Fibroblast of the aortic adventitia (primary cell): Measurements from ENCODE around the gene PUS1. TPM values are rescaled to one million over a fixed set of nuclear protein-coding genes. Genes with fewer than 3 reads are reported as not detected.

ENCODE experiments used
- DNase-seq: peaks from one replicate; pipeline ENCODE4 v3.0.0-alpha.2; 2010; ENCODE audit warnings: low read depth
- H3K4me3 ChIP-seq: 2 replicates; pipeline ENCODE4 v1.5.1; 2011; ENCODE audit warnings: low read depth, mild to moderate bottlenecking, control low read depth, low read length, moderate library complexity
- total RNA-seq: library from RNA; depleted of rRNA; stranded (reverse); fragments of >200 nt; gene quantifications from 2 replicates; pipeline ENCODE4 v1.2.3, GENCODE V29; 2012; ENCODE audit warnings: low replicate concordance
- TF ChIP-seq, protein P1 (sequence below): IDR thresholded peaks from 2 replicates; pipeline ENCODE4 v1.5.1; 2011; ENCODE audit warnings: mild to moderate bottlenecking, low read length, control low read depth, inconsistent platforms; ENCODE audit not compliant: insufficient read depth

PUS1 gene
- total RNA-seq, 1 donor, result 9.3 TPM

DNA sequence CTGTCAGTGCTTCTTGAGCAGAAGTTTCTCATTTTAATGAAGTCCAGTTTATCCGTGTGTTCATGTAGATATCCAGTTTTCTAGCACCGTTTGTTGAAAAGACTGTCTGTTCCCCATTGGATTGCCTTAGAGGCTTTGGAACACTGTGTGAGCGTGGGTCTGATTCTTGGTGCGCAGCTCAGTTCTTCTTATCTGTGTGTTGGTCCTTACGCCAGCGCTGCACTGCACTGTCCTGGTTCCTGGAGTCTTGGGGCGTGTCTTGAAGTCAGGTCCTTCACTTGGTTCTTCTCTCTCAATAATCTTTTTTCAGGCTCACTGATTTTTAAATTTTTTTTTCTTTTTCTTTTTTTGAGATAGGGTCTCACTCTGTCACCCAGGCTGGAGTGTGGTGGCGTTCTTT lies 46.2 kb downstream of the PUS1 start:
- H3K4me3 ChIP-seq, result no peak overlapping the region
- TF ChIP-seq, protein P1, sequence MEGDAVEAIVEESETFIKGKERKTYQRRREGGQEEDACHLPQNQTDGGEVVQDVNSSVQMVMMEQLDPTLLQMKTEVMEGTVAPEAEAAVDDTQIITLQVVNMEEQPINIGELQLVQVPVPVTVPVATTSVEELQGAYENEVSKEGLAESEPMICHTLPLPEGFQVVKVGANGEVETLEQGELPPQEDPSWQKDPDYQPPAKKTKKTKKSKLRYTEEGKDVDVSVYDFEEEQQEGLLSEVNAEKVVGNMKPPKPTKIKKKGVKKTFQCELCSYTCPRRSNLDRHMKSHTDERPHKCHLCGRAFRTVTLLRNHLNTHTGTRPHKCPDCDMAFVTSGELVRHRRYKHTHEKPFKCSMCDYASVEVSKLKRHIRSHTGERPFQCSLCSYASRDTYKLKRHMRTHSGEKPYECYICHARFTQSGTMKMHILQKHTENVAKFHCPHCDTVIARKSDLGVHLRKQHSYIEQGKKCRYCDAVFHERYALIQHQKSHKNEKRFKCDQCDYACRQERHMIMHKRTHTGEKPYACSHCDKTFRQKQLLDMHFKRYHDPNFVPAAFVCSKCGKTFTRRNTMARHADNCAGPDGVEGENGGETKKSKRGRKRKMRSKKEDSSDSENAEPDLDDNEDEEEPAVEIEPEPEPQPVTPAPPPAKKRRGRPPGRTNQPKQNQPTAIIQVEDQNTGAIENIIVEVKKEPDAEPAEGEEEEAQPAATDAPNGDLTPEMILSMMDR, result no peak
- no peak for DNase-seq

DNA sequence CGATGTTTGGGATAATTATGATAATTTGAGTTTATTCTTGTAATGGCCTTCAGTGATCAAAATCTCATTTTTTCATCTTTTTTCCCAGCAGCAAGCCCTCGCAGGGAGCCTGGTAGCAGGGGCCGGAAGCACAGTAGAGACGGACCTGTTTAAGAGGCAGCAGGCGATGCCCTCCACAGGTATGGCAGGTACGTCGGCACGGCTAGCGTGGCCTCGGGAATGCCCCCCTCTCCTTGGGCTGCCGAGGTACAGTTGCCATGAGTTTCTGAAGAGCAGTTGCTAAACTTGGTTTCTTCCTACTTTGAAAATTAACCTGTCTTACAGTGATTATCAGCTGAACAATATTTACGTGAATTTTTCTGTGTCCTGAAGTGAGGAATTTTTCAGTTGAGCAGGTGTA lies 50.5 kb downstream of the PUS1 start:
- TF ChIP-seq, protein P1, result no peak
- DNase-seq, result no peak
- H3K4me3 ChIP-seq, result no peak overlapping the region

DNA sequence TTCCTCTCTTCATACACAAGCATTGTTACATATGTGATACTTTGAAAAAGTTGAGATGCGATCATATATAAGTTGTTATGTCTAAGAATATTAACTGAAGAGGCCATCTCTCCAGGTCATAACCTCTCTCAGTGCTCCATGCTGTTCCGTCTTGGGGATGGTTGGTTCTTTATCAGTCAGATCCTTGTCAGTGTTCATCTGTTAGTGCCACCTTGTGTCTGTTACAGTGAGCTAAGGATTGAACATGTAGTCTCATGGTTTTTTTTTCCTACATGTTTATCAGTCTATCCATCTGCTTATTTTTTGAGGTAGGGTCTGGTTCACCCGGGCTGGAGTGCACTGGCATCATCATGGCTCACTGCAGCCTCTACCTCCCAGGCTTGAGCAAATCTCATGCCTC lies 51.2 kb downstream of the PUS1 start:
- TF ChIP-seq, protein P1, result peak; percentile 4
- peak; percentile 14 for DNase-seq
- no peak overlapping the region for H3K4me3 ChIP-seq

DNA sequence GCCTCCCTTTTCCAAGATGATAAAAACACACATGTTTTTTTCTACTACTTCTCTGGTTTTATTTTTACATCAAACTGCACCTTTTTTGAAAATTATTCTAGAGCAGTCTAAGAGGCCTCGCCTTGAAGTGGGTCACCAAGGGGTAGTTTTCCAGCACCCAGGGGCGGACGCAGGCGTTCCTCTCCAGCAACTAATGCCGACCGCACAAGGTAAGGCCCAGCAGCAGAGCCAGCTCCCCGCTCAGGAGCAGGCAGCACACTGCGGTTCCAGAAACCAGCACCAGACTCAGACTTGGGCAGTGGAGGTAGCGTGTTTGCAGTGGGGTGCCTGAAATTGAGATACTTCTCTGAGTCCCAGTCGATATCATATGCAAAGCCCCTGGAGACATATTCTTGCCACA lies 52.3 kb downstream of the PUS1 start:
- H3K4me3 ChIP-seq, result no peak overlapping the region
- DNase-seq, result no peak
- TF ChIP-seq, protein P1, result no peak

DNA sequence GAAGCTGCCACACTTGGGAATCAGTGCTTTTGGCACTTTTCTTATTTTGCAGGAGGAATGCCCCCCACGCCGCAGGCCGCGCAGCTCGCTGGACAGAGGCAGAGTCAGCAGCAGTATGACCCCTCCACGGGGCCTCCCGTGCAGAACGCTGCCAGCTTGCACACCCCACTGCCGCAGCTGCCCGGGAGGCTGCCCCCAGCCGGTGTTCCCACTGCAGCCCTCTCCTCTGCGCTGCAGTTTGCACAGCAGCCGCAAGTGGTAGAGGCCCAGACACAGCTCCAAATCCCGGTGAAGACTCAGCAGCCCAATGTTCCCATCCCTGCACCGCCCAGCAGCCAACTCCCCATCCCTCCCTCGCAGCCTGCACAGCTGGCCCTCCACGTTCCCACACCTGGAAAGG lies 53.0 kb downstream of the PUS1 start:
- no peak overlapping the region for H3K4me3 ChIP-seq
- no peak for DNase-seq
- TF ChIP-seq, protein P1, result no peak

DNA sequence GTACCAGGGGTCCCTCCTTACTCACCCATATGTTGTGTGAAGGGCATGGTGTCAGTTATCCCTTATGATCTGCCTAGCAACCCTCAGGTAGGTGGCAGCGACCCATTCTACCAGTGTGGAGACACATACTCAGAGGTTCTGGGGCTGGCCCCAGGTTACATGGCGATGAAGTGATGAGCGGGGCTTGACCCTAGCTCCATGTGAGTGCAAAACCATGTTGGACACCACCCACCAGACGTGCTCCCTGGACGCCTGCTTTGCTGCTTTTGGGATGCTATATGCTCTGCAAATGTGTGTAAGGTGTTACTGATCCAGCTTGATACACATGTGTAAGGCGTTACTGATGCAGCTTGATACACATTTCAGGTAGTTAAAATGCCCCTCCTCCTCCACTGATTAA lies 54.0 kb downstream of the PUS1 start:
- TF ChIP-seq, protein P1, result no peak
- no peak overlapping the region for H3K4me3 ChIP-seq
- DNase-seq, result no peak

DNA sequence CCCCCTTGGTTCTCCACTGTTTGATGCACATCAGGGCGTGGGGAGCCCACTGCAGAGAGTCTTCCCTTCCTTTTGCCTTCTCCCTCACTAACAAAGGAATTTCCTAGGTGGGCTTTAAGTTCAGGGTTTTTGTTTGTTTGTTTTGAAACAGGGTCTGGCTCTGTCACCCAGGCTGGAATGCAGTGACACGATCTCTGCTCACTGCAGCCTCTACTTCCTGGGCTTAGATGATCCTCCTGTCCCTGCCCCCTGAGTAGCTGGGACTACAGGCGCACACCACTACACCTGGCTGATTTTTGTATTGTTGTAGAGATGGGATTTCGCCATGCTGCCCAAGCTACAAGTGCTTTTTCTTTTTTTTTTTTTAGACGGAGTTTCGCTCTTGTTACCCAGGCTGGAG lies 54.5 kb downstream of the PUS1 start:
- H3K4me3 ChIP-seq, result no peak overlapping the region
- DNase-seq, result no peak
- TF ChIP-seq, protein P1, result no peak
